ENCODE results near the gene LRRC32. TPM values are rescaled to one million over a fixed set of nuclear protein-coding genes. Genes with fewer than 3 reads are reported as not detected.

LRRC32 gene
- total and polyA plus RNA-seq, 2 experiments from 2014 or later = 0.42 to 0.58 TPM

- TF ChIP-seq, protein P1, sequence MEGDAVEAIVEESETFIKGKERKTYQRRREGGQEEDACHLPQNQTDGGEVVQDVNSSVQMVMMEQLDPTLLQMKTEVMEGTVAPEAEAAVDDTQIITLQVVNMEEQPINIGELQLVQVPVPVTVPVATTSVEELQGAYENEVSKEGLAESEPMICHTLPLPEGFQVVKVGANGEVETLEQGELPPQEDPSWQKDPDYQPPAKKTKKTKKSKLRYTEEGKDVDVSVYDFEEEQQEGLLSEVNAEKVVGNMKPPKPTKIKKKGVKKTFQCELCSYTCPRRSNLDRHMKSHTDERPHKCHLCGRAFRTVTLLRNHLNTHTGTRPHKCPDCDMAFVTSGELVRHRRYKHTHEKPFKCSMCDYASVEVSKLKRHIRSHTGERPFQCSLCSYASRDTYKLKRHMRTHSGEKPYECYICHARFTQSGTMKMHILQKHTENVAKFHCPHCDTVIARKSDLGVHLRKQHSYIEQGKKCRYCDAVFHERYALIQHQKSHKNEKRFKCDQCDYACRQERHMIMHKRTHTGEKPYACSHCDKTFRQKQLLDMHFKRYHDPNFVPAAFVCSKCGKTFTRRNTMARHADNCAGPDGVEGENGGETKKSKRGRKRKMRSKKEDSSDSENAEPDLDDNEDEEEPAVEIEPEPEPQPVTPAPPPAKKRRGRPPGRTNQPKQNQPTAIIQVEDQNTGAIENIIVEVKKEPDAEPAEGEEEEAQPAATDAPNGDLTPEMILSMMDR (conservative IDR thresholded peaks at IDR 0.05; ENCODE audit: low read depth in 2 of 2) = no peak
- TF ChIP-seq, protein P2, sequence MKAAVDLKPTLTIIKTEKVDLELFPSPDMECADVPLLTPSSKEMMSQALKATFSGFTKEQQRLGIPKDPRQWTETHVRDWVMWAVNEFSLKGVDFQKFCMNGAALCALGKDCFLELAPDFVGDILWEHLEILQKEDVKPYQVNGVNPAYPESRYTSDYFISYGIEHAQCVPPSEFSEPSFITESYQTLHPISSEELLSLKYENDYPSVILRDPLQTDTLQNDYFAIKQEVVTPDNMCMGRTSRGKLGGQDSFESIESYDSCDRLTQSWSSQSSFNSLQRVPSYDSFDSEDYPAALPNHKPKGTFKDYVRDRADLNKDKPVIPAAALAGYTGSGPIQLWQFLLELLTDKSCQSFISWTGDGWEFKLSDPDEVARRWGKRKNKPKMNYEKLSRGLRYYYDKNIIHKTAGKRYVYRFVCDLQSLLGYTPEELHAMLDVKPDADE (IDR thresholded peaks at IDR 0.05) = no peak
- TF ChIP-seq JUNB (IDR thresholded peaks at IDR 0.05; ENCODE audit: unreplicated experiment) = no peak
- TF ChIP-seq EZH2 (IDR thresholded peaks at IDR 0.05; ENCODE audit: low read depth, unreplicated experiment) = no peak
- no peak for TF ChIP-seq NANOG (IDR thresholded peaks at IDR 0.05; ENCODE audit: borderline replicate concordance)
- TF ChIP-seq STAT1 (IDR thresholded peaks at IDR 0.05; ENCODE audit: unreplicated experiment) = no peak
- no peak for TF ChIP-seq EZH2phosphoT487 (IDR thresholded peaks at IDR 0.05; ENCODE audit: unreplicated experiment)
- TF ChIP-seq, protein P3, sequence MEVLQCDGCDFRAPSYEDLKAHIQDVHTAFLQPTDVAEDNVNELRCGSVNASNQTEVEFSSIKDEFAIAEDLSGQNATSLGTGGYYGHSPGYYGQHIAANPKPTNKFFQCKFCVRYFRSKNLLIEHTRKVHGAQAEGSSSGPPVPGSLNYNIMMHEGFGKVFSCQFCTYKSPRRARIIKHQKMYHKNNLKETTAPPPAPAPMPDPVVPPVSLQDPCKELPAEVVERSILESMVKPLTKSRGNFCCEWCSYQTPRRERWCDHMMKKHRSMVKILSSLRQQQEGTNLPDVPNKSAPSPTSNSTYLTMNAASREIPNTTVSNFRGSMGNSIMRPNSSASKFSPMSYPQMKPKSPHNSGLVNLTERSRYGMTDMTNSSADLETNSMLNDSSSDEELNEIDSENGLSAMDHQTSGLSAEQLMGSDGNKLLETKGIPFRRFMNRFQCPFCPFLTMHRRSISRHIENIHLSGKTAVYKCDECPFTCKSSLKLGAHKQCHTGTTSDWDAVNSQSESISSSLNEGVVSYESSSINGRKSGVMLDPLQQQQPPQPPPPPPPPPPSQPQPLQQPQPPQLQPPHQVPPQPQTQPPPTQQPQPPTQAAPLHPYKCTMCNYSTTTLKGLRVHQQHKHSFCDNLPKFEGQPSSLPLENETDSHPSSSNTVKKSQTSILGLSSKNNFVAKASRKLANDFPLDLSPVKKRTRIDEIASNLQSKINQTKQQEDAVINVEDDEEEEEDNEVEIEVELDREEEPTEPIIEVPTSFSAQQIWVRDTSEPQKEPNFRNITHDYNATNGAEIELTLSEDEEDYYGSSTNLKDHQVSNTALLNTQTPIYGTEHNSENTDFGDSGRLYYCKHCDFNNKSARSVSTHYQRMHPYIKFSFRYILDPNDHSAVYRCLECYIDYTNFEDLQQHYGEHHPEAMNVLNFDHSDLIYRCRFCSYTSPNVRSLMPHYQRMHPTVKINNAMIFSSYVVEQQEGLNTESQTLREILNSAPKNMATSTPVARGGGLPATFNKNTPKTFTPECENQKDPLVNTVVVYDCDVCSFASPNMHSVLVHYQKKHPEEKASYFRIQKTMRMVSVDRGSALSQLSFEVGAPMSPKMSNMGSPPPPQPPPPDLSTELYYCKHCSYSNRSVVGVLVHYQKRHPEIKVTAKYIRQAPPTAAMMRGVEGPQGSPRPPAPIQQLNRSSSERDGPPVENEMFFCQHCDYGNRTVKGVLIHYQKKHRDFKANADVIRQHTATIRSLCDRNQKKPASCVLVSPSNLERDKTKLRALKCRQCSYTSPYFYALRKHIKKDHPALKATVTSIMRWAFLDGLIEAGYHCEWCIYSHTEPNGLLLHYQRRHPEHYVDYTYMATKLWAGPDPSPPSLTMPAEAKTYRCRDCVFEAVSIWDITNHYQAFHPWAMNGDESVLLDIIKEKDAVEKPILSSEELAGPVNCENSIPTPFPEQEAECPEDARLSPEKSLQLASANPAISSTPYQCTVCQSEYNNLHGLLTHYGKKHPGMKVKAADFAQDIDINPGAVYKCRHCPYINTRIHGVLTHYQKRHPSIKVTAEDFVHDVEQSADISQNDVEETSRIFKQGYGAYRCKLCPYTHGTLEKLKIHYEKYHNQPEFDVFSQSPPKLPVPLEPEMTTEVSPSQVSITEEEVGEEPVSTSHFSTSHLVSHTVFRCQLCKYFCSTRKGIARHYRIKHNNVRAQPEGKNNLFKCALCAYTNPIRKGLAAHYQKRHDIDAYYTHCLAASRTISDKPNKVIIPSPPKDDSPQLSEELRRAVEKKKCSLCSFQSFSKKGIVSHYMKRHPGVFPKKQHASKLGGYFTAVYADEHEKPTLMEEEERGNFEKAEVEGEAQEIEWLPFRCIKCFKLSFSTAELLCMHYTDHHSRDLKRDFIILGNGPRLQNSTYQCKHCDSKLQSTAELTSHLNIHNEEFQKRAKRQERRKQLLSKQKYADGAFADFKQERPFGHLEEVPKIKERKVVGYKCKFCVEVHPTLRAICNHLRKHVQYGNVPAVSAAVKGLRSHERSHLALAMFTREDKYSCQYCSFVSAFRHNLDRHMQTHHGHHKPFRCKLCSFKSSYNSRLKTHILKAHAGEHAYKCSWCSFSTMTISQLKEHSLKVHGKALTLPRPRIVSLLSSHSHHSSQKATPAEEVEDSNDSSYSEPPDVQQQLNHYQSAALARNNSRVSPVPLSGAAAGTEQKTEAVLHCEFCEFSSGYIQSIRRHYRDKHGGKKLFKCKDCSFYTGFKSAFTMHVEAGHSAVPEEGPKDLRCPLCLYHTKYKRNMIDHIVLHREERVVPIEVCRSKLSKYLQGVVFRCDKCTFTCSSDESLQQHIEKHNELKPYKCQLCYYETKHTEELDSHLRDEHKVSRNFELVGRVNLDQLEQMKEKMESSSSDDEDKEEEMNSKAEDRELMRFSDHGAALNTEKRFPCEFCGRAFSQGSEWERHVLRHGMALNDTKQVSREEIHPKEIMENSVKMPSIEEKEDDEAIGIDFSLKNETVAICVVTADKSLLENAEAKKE (CRISPR knock-in tag; IDR thresholded peaks at IDR 0.05) = no peak
- no peak for TF ChIP-seq ZNF331 (CRISPR knock-in tag; IDR thresholded peaks at IDR 0.05; ENCODE audit: low read depth)
- TF ChIP-seq CREB1 (CRISPR knock-in tag; IDR thresholded peaks at IDR 0.05; ENCODE audit: low read depth) = no peak
- no peak for TF ChIP-seq REST (IDR thresholded peaks at IDR 0.05; ENCODE audit: unreplicated experiment)
- no peak for TF ChIP-seq POLR2AphosphoS5 (IDR thresholded peaks at IDR 0.05; ENCODE audit: low read depth)
- no peaks in the 10 kb centered on the region for H3K36me3 Mint-ChIP-seq (ENCODE audit: low read depth)
- Histone ChIP-seq H2AFZ (no peak overlapping the region), H3F3A (replicated peaks; ENCODE audit: low read depth) (0 out of 2 replicates have a peak, but pooled peaks cover 3% of the 10 kb centered on the region), H3K4me2 (no peak overlapping the region), H3K27ac (ENCODE audit: low read depth) (no peak overlapping the region), H3K27me3 (ENCODE audit: insufficient read depth) (peaks cover 20% of the 10 kb centered on the region), H3K9me2 (ENCODE audit: insufficient read depth) (no peaks in the 10 kb centered on the region), H4K20me1 (replicated peaks; ENCODE audit: insufficient read depth) (no peaks in the 10 kb centered on the region; the same call in 1 of the 2 replicates), H3K36me3 (ENCODE audit: insufficient read depth) (no peaks in the 10 kb centered on the region), H3K4me1 (ENCODE audit: insufficient read depth) (no peaks in the 10 kb centered on the region; the same call in 1 of the 2 replicates), H3K79me2 (replicated peaks; ENCODE audit: insufficient read depth) (no peaks in the 10 kb centered on the region), H3K4me3 (no peak overlapping the region)
- ATAC-seq (no peak), DNase-seq (ENCODE audit: low spot score) (no peak)
- H3K27me3 Mint-ChIP-seq (ENCODE audit: insufficient read depth, low read depth, poor library complexity) = peaks cover 25% of the 10 kb centered on the region
- no peaks in the 10 kb centered on the region for H3K9me3 Mint-ChIP-seq
- no peak overlapping the region for H3K27ac Mint-ChIP-seq
- no peak overlapping the region for H3K4me3 Mint-ChIP-seq
- H3K4me1 Mint-ChIP-seq = peaks cover 33% of the 10 kb centered on the region
Measured at GRCh38 chr11:76666830-76667229, 3.7 kb downstream of the LRRC32 start.
